ENCODE measurements around the gene CDX1. TPM values are rescaled to one million over a fixed set of nuclear protein-coding genes. Genes with fewer than 3 reads are reported as not detected.

Gene CDX1
- total RNA-seq, 1 experiment from 2014 or later = not detected

- Mint-ChIP-seq H3K27ac (ENCODE audit: low read depth, unreplicated experiment) (peak overlapping the region; percentile 89), H3K9me3 (ENCODE audit: unreplicated experiment) (no peaks in the 10 kb centered on the region), H3K36me3 (ENCODE audit: insufficient read depth, unreplicated experiment) (no peaks in the 10 kb centered on the region), H3K4me1 (ENCODE audit: insufficient read depth, unreplicated experiment) (peaks cover 54% of the 10 kb centered on the region), H3K4me3 (ENCODE audit: unreplicated experiment) (peak overlapping the region; percentile 35), H3K27me3 (ENCODE audit: insufficient read depth, unreplicated experiment) (no peaks in the 10 kb centered on the region)
- TF ChIP-seq CTCF (IDR thresholded peaks at IDR 0.05; ENCODE audit: unreplicated experiment) = no peak
- no peak for DNase-seq (ENCODE audit: unreplicated experiment)
- intact Hi-C loops (cut with micrococcal nuclease) = no loop called here
- BruUV-seq (replicated peaks) = TSS peak; percentile 51
- ChIA-PET POLR2A (interaction anchor here (0.9 kb wide), 2 partner anchors 16 to 63 kb away, joined by 4 read pairs; no protein-coding TSS in a partner anchor), CTCF (interaction anchor here (0.6 to 4.3 kb wide), 6 partner anchors 9 to 208 kb away, joined by 3 to 29 read pairs (median 4); no protein-coding TSS in a partner anchor)
Observed at GRCh38 chr5:150142185-150142958, 24.2 kb upstream of the CDX1 start.

GRCh38 chr5:150142959-150143349 lies 23.6 kb upstream of the CDX1 start:
- H3K9me3 Mint-ChIP-seq (ENCODE audit: unreplicated experiment) = no peaks in the 10 kb centered on the region
- ChIA-PET POLR2A (interaction anchor here (0.6 to 0.9 kb wide), 6 partner anchors 13 to 901 kb away, joined by 3 to 4 read pairs (median 4); no protein-coding TSS in a partner anchor), CTCF (interaction anchor here (0.6 to 4.0 kb wide), 9 partner anchors 9 to 1959 kb away, joined by 3 to 26 read pairs (median 3); no protein-coding TSS in a partner anchor)
- H3K4me1 Mint-ChIP-seq (ENCODE audit: insufficient read depth, unreplicated experiment) = peaks cover 48% of the 10 kb centered on the region
- intact Hi-C loops (cut with micrococcal nuclease) = no loop called here
- no TSS peak for BruUV-seq (replicated peaks)
- H3K27ac Mint-ChIP-seq (ENCODE audit: low read depth, unreplicated experiment) = peak overlapping the region; percentile 89
- H3K36me3 Mint-ChIP-seq (ENCODE audit: insufficient read depth, unreplicated experiment) = no peaks in the 10 kb centered on the region
- TF ChIP-seq CTCF (IDR thresholded peaks at IDR 0.05; ENCODE audit: unreplicated experiment) = no peak
- DNase-seq (ENCODE audit: unreplicated experiment) = peak; percentile 96
- H3K4me3 Mint-ChIP-seq (ENCODE audit: unreplicated experiment) = peak overlapping the region; percentile 35
- no peaks in the 10 kb centered on the region for H3K27me3 Mint-ChIP-seq (ENCODE audit: insufficient read depth, unreplicated experiment)

- Mint-ChIP-seq H3K9me3 (ENCODE audit: unreplicated experiment) (no peaks in the 10 kb centered on the region), H3K4me1 (ENCODE audit: insufficient read depth, unreplicated experiment) (peaks cover 42% of the 10 kb centered on the region), H3K27ac (ENCODE audit: low read depth, unreplicated experiment) (peak overlapping the region; percentile 89), H3K4me3 (ENCODE audit: unreplicated experiment) (peak overlapping the region; percentile 35), H3K36me3 (ENCODE audit: insufficient read depth, unreplicated experiment) (no peaks in the 10 kb centered on the region), H3K27me3 (ENCODE audit: insufficient read depth, unreplicated experiment) (no peaks in the 10 kb centered on the region)
- DNase-seq (ENCODE audit: unreplicated experiment) = peak; percentile 96
- POLR2A ChIA-PET = interaction anchor here (0.6 to 0.9 kb wide), 7 partner anchors 14 to 902 kb away, joined by 3 to 5 read pairs (median 4); no protein-coding TSS in a partner anchor
- CTCF ChIA-PET = interaction anchor here (0.6 to 4.0 kb wide), 9 partner anchors 9 to 1960 kb away, joined by 3 to 26 read pairs (median 3); no protein-coding TSS in a partner anchor
- BruUV-seq (replicated peaks) = TSS peak; percentile 50
- no peak for TF ChIP-seq CTCF (IDR thresholded peaks at IDR 0.05; ENCODE audit: unreplicated experiment)
- intact Hi-C loops (cut with micrococcal nuclease) = no loop called here
Observed at GRCh38 chr5:150143350-150144245, 23.0 kb upstream of the CDX1 start.

Data from MCF 10A (cell line).